CD4-positive, alpha-beta T cell (primary cell): Measurements from ENCODE around the gene ZNF14. TPM values are rescaled to one million over a fixed set of nuclear protein-coding genes. Genes with fewer than 3 reads are reported as not detected.
"Not testable (repeated sequence)": the region's sequence is repeated elsewhere in the genome, so short reads cannot be mapped to it uniquely, and the experiment has no call there.

ENCODE experiments used
- ATAC-seq: fragments of 200-7000 bp; cut with Tn5 transposase; one replicate; pipeline ENCODE4 v1.10.0; 2022; ENCODE audit warnings: mild to moderate bottlenecking; ENCODE audit not compliant: poor library complexity
- CTCF ChIA-PET: fragments of 350-600 bp; sonication (Branson Sonifier 250); formaldehyde crosslinking; loops from one replicate; lab custom pipeline; 2021; ENCODE audit warnings: antibody characterized with exemption, inconsistent platforms; lab: Charles Lee
- POLR2A ChIA-PET: fragments of 350-600 bp; sonication (Branson Sonifier 250); formaldehyde crosslinking; loops from one replicate; lab custom pipeline; 2021; ENCODE audit warnings: antibody characterized with exemption, inconsistent platforms; lab: Charles Lee
- DNase-seq, 14 experiments: peaks; one replicate each; pipeline ENCODE4 v3.0.0-alpha.2; 2013 to 2020; ENCODE audit warnings: mixed read lengths in 2 of 14
- H3K27ac ChIP-seq, 2 donors: one replicate each; pipeline versions ENCODE4 v1.5.1 to v1.7.0; 2013; ENCODE audit warnings: low read length in 2 of 2, low read depth in 1 of 2, mild to moderate bottlenecking in 1 of 2
- H3K27me3 ChIP-seq, 2 experiments: 1 replicate in 1 of 2; 2 replicates in 1 of 2; pipeline versions ENCODE4 v1.6.1 to v1.7.0; 2013; ENCODE audit warnings: low read length in 2 of 2, control low read depth in 1 of 2, mild to moderate bottlenecking in 1 of 2, moderate library complexity in 1 of 2; ENCODE audit not compliant: insufficient read depth in 2 of 2, control insufficient read depth in 1 of 2
- H3K36me3 ChIP-seq: one replicate; pipeline ENCODE4 v1.6.1; 2013; ENCODE audit warnings: low read length, control low read depth; ENCODE audit not compliant: insufficient read depth
- H3K4me1 ChIP-seq: one replicate; pipeline ENCODE4 v1.6.1; 2013; ENCODE audit warnings: low read length, control low read depth; ENCODE audit not compliant: insufficient read depth
- H3K4me3 ChIP-seq: one replicate; pipeline ENCODE4 v1.5.1; 2013; ENCODE audit warnings: mild to moderate bottlenecking, low read length, moderate library complexity
- H3K9me3 ChIP-seq, 2 experiments: 1 replicate in 1 of 2; 2 replicates in 1 of 2; pipeline versions ENCODE4 v1.6.1 to v1.7.0; 2013; ENCODE audit warnings: low read length in 2 of 2, mild to moderate bottlenecking in 2 of 2, control low read depth in 1 of 2, moderate library complexity in 1 of 2; ENCODE audit not compliant: control insufficient read depth in 1 of 2, insufficient read depth in 1 of 2
- H3K27ac Mint-ChIP-seq: one replicate; pipeline ENCODE4 v1.8.0; 2020; ENCODE audit warnings: mixed read lengths
- H3K27me3 Mint-ChIP-seq: one replicate; pipeline ENCODE4 v1.8.0; 2021; ENCODE audit warnings: mixed read lengths
- H3K36me3 Mint-ChIP-seq: one replicate; pipeline ENCODE4 v1.8.0; 2021; ENCODE audit warnings: low read depth, mixed read lengths
- H3K4me1 Mint-ChIP-seq: one replicate; pipeline ENCODE4 v1.8.0; 2021; ENCODE audit warnings: low read depth, mixed read lengths
- H3K4me3 Mint-ChIP-seq: one replicate; pipeline ENCODE4 v1.8.0; 2020; ENCODE audit warnings: mild to moderate bottlenecking, mixed read lengths
- H3K9me3 Mint-ChIP-seq: one replicate; pipeline ENCODE4 v1.8.0; 2020; ENCODE audit warnings: mixed read lengths
- intact Hi-C, 2 experiments: fragments of 100-400 bp; cut with DNase I in 1 of 2; cut with micrococcal nuclease in 1 of 2; formaldehyde crosslinking; loops; one replicate each; pipeline versions ENCODE4 v1.15.1 to v1.9.0; 2023 to 2025; cut with DNase I, micrococcal nuclease
- total RNA-seq, 174 experiments: library from RNA in 2 of 174; stranded (reverse) in 2 of 174; gene quantifications; one replicate each; pipeline ENCODE4 v1.2.3 and lab custom pipeline; 2021 to 2026
- TF ChIP-seq, protein P1 (sequence below): fragments of 200-600 bp; IDR thresholded peaks from one replicate; pipeline ENCODE4 v1.8.0; 2022; ENCODE audit warnings: antibody characterized with exemption, mild to moderate bottlenecking

The ZNF14 gene
- total RNA-seq, 2 experiments from 2014 or later, result 36.9 to 37.3 TPM

GRCh38 chr19:19774354-19775033 is 41.6 kb upstream of the ZNF14 start:
- no peaks in the 10 kb centered on the region for H3K9me3 Mint-ChIP-seq
- Histone ChIP-seq H3K36me3 (no peaks in the 10 kb centered on the region), H3K4me3 (no peak overlapping the region), H3K4me1 (peaks cover 26% of the 10 kb centered on the region), H3K27ac (no peak overlapping the region), H3K27me3 (no peaks in the 10 kb centered on the region), H3K9me3 (no peaks in the 10 kb centered on the region)
- H3K27ac Mint-ChIP-seq, result peak overlapping the region; percentile 17
- ChIA-PET POLR2A (interaction anchor here (1.0 to 3.4 kb wide), 2 partner anchors 47 to 91 kb away, joined by 3 to 99 read pairs; partner anchors contain the start of genes ZNF253 and ZNF506), CTCF (no interaction called here)
- ATAC-seq (no peak), DNase-seq (no peak)
- H3K36me3 Mint-ChIP-seq, result peaks cover 32% of the 10 kb centered on the region
- intact Hi-C loops, result loop anchor here (5.0 to 10.0 kb wide), 5 partner anchors 42 to 450 kb away; partner anchors contain the start of genes MAU2 (in 1 of the 2), NDUFA13 (in 1 of the 2), SUGP1 (in 1 of the 2) and TSSK6 (in 1 of the 2)
- H3K4me1 Mint-ChIP-seq, result peaks cover 50% of the 10 kb centered on the region
- peak overlapping the region; percentile 27 for H3K4me3 Mint-ChIP-seq
- H3K27me3 Mint-ChIP-seq, result no peaks in the 10 kb centered on the region
- TF ChIP-seq, protein P1, sequence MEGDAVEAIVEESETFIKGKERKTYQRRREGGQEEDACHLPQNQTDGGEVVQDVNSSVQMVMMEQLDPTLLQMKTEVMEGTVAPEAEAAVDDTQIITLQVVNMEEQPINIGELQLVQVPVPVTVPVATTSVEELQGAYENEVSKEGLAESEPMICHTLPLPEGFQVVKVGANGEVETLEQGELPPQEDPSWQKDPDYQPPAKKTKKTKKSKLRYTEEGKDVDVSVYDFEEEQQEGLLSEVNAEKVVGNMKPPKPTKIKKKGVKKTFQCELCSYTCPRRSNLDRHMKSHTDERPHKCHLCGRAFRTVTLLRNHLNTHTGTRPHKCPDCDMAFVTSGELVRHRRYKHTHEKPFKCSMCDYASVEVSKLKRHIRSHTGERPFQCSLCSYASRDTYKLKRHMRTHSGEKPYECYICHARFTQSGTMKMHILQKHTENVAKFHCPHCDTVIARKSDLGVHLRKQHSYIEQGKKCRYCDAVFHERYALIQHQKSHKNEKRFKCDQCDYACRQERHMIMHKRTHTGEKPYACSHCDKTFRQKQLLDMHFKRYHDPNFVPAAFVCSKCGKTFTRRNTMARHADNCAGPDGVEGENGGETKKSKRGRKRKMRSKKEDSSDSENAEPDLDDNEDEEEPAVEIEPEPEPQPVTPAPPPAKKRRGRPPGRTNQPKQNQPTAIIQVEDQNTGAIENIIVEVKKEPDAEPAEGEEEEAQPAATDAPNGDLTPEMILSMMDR, result no peak

DNA sequence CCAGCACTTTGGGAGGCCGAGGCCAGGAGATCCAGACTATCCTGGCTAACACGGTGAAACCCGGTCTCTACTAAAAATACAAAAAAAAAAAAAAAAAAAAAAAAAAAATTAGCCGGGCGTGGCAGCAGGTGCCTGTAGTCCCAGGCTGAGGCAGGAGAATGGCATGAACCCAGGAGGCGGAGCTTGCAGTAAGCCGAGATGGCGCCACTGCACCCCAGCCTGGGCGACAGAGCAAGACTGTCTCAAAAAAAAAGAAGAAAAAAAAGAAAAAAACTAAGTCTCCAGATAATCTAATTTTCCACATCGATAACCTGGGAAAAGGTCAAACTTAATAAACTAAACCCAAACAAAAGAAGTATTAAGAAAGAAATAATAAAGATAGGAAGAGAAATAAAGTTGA is 39.1 kb upstream of the ZNF14 start:
- ATAC-seq, H3K4me3 Mint-ChIP-seq, H3K27me3 ChIP-seq, H3K36me3 ChIP-seq, H3K27ac Mint-ChIP-seq, H3K27me3 Mint-ChIP-seq, H3K4me3 ChIP-seq, CTCF ChIA-PET, DNase-seq, H3K9me3 Mint-ChIP-seq, H3K27ac ChIP-seq, H3K9me3 ChIP-seq: not testable (repeated sequence)
- Mint-ChIP-seq H3K36me3 (peaks cover 15% of the 10 kb centered on the region), H3K4me1 (peaks cover 28% of the 10 kb centered on the region)
- POLR2A ChIA-PET, result interaction anchor here (0.6 kb wide), 1 partner anchor 104 kb away, joined by 3 read pairs; the partner anchor contains the start of gene ZNF101
- intact Hi-C loops, result loop anchor here in 1 of 2 experiments (10.0 kb wide), 1 partner anchor 447 kb away; the partner anchor contains the start of genes MAU2 and SUGP1
- peaks cover 14% of the 10 kb centered on the region for H3K4me1 ChIP-seq

DNA sequence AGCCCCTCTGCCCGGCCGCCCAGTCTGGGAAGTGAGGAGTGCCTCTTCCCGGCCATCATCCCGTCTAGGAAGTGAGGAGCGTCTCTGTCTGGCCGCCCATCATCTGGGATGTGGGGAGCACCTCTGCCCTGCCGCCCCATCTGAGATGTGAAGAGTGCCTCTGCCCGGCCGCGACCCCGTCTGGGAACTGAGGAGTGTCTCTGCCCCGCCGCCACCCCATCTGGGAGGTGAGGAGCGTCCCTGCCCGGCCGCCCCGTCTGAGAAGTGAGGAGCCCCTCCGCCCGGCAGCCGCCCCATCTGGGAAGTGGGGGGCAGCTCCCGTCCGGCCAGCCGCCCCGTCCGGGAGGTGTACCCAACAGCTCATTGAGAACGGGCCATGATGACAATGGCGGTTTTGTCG is 37.1 kb upstream of the ZNF14 start:
- POLR2A ChIA-PET, H3K4me1 ChIP-seq: not testable (repeated sequence)

GRCh38 chr19:19758164-19758563 is 25.3 kb upstream of the ZNF14 start:
- ATAC-seq, result no peak
- Histone ChIP-seq H3K9me3 (peaks cover 6 to 24% of the 10 kb centered on the region in 2 experiments), H3K36me3 (no peaks in the 10 kb centered on the region), H3K27me3 (no peaks in the 10 kb centered on the region), H3K27ac (no peak overlapping the region), H3K4me1 (no peaks in the 10 kb centered on the region), H3K4me3 (no peak overlapping the region)
- H3K27me3 Mint-ChIP-seq, result no peaks in the 10 kb centered on the region
- POLR2A ChIA-PET, result interaction anchor here (1.6 kb wide), 1 partner anchor 19 kb away, joined by 3 read pairs; no protein-coding TSS in a partner anchor
- H3K4me3 Mint-ChIP-seq, result no peak overlapping the region
- CTCF ChIA-PET, result no interaction called here
- no peaks in the 10 kb centered on the region for H3K9me3 Mint-ChIP-seq
- H3K36me3 Mint-ChIP-seq, result peaks cover 14% of the 10 kb centered on the region
- intact Hi-C loops, result no loop called here
- TF ChIP-seq, protein P1, result no peak
- H3K27ac Mint-ChIP-seq, result no peak overlapping the region
- no peaks in the 10 kb centered on the region for H3K4me1 Mint-ChIP-seq
- no peak for DNase-seq

More for the DNA sequence above, 37.1 kb upstream of the ZNF14 start:
- DNase-seq, H3K27ac Mint-ChIP-seq, H3K9me3 ChIP-seq, H3K4me3 ChIP-seq, H3K27me3 Mint-ChIP-seq, H3K4me3 Mint-ChIP-seq, H3K27ac ChIP-seq, H3K27me3 ChIP-seq, CTCF ChIA-PET, H3K36me3 ChIP-seq, H3K9me3 Mint-ChIP-seq, ATAC-seq, H3K36me3 Mint-ChIP-seq: not testable (repeated sequence)
- intact Hi-C loops, result loop anchor here in 1 of 2 experiments (10.0 kb wide), 1 partner anchor 445 kb away; the partner anchor contains the start of genes MAU2 and SUGP1
- peaks cover 13% of the 10 kb centered on the region for H3K4me1 Mint-ChIP-seq
